H1 (cell line): ENCODE results near the gene DHRS7C. TPM values are rescaled to one million over a fixed set of nuclear protein-coding genes. Genes with fewer than 3 reads are reported as not detected.

Source experiments
- CTCF ChIA-PET: fragments of 300-600 bp; sonication (Branson Sonifier 250); formaldehyde crosslinking; loops from one replicate; lab custom pipeline; 2021; ENCODE audit not compliant: partially characterized antibody; lab: Charles Lee
- POLR2A ChIA-PET: fragments of 300-600 bp; sonication (Branson Sonifier 250); formaldehyde crosslinking; loops from one replicate; lab custom pipeline; 2021; ENCODE audit warnings: inconsistent platforms; ENCODE audit not compliant: partially characterized antibody; lab: Charles Lee
- DNase-seq, 2 experiments: peaks; one replicate each; pipeline versions ENCODE4 v3.0.0 to v3.0.0-alpha.2; 2010 to 2022; ENCODE audit warnings: low spot score in 2 of 2, low read depth in 1 of 2, mixed read lengths in 1 of 2
- FAIRE-seq: peaks from 2 replicates; lab custom pipeline; 2011; peaks lifted over from hg19 to GRCh38; lab: Jason Lieb, UNC
- H2AFZ ChIP-seq: 2 replicates; pipeline ENCODE4 v1.8.1; 2012; ENCODE audit warnings: low read length, inconsistent platforms
- H2AK5ac ChIP-seq: 2 replicates; pipeline ENCODE4 v1.6.1; 2013; ENCODE audit warnings: low read depth, low read length
- H2BK120ac ChIP-seq: replicated peaks from 2 replicates; pipeline ENCODE3; 2013; ENCODE audit warnings: low read depth, low read length, inconsistent platforms
- H2BK12ac ChIP-seq: 2 replicates; pipeline ENCODE4 v1.6.1; 2013; ENCODE audit warnings: low read depth, low read length
- H2BK15ac ChIP-seq: 2 replicates; pipeline ENCODE4 v1.6.1; 2013; ENCODE audit warnings: low read length
- H2BK20ac ChIP-seq: 2 replicates; pipeline ENCODE4 v1.6.1; 2013; ENCODE audit warnings: low read length
- H2BK5ac ChIP-seq: 2 replicates; pipeline ENCODE4 v1.6.1; 2013; ENCODE audit warnings: low read depth, low read length
- H3K14ac ChIP-seq: 2 replicates; pipeline ENCODE4 v1.6.1; 2013; ENCODE audit warnings: inconsistent platforms; ENCODE audit not compliant: insufficient read length
- H3K18ac ChIP-seq: 2 replicates; pipeline ENCODE4 v1.6.1; 2013; ENCODE audit warnings: low read length; ENCODE audit errors: extremely low read depth
- H3K23ac ChIP-seq: 2 replicates; pipeline ENCODE4 v1.6.1; 2013; ENCODE audit warnings: inconsistent platforms; ENCODE audit not compliant: insufficient read length
- H3K23me2 ChIP-seq: 2 replicates; pipeline ENCODE4 v1.6.1; 2013; ENCODE audit warnings: low read depth, low read length
- H3K27ac ChIP-seq: 2 replicates; pipeline ENCODE4 v1.6.1; 2011; ENCODE audit warnings: low read depth, low read length, inconsistent platforms
- H3K27me3 ChIP-seq, 4 experiments: replicated peaks in 1 of 4; 1 replicate in 1 of 4; 2 replicates in 3 of 4; pipeline versions ENCODE4 v1.6.1 to v1.8.1; 2011 to 2013; ENCODE audit warnings: low read length in 3 of 4, mild to moderate bottlenecking in 3 of 4, inconsistent platforms in 2 of 4, mixed read lengths in 2 of 4, moderate library complexity in 1 of 4; ENCODE audit not compliant: control insufficient read depth in 3 of 4, insufficient read depth in 3 of 4; ENCODE audit errors: extremely low read depth in 1 of 4
- H3K36me3 ChIP-seq, 4 experiments: 2 replicates each; pipeline versions ENCODE4 v1.6.1 to v1.8.1; 2011 to 2013; ENCODE audit warnings: mild to moderate bottlenecking in 4 of 4, low read length in 3 of 4, moderate library complexity in 2 of 4, control low read depth in 1 of 4, inconsistent platforms in 1 of 4; ENCODE audit not compliant: insufficient read depth in 4 of 4, control insufficient read depth in 2 of 4
- H3K4ac ChIP-seq: replicated peaks from 2 replicates; pipeline ENCODE3; 2013; ENCODE audit warnings: low read length, low read depth, mixed read lengths, inconsistent platforms; ENCODE audit not compliant: insufficient read length
- H3K4me1 ChIP-seq, 4 experiments: replicated peaks in 1 of 4; 1 replicate in 1 of 4; 2 replicates in 3 of 4; pipeline versions ENCODE4 v1.6.1 to v1.8.1; 2011 to 2013; ENCODE audit warnings: low read length in 3 of 4, inconsistent platforms in 2 of 4, mixed read lengths in 1 of 4; ENCODE audit not compliant: insufficient read depth in 4 of 4, control insufficient read depth in 3 of 4
- H3K4me2 ChIP-seq, 2 experiments: 2 replicates each; pipeline versions ENCODE4 v1.6.1 to v1.8.1; 2011 to 2013; ENCODE audit warnings: low read depth in 2 of 2, low read length in 2 of 2, control low read depth in 1 of 2, inconsistent platforms in 1 of 2, mild to moderate bottlenecking in 1 of 2; ENCODE audit not compliant: insufficient read depth in 1 of 2
- H3K4me3 ChIP-seq, 4 experiments: fragments of 200-600, 300-600 bp in 1 of 4; sonication (generic), shearing (Covaris generic), sonication (Bioruptor Twin) in 1 of 4; 2 replicates each; pipeline versions ENCODE4 v1.5.1 to v1.8.1; 2011 to 2016; ENCODE audit warnings: low read length in 4 of 4, low read depth in 3 of 4, control low read depth in 2 of 4, inconsistent platforms in 2 of 4, mild to moderate bottlenecking in 2 of 4, mixed read lengths in 1 of 4, moderate library complexity in 1 of 4; ENCODE audit not compliant: insufficient read depth in 2 of 4; ENCODE audit errors: extremely low read depth in 1 of 4
- H3K56ac ChIP-seq: replicated peaks from 2 replicates; pipeline ENCODE3; 2013; ENCODE audit warnings: low read depth, mild to moderate bottlenecking, mixed read lengths, low read length, inconsistent platforms; ENCODE audit not compliant: insufficient read length
- H3K79me1 ChIP-seq: 2 replicates; pipeline ENCODE4 v1.6.1; 2013; ENCODE audit warnings: low read depth, low read length, control low read depth
- H3K79me2 ChIP-seq, 2 experiments: 2 replicates each; pipeline versions ENCODE4 v1.6.1 to v1.8.1; 2012 to 2013; ENCODE audit warnings: low read length in 2 of 2, mild to moderate bottlenecking in 2 of 2, inconsistent platforms in 1 of 2; ENCODE audit not compliant: insufficient read depth in 2 of 2, control insufficient read depth in 1 of 2
- H3K9ac ChIP-seq, 4 experiments: replicated peaks in 1 of 4; 1 replicate in 1 of 4; 2 replicates in 3 of 4; pipeline versions ENCODE4 v1.6.1 to v1.8.1; 2011 to 2013; ENCODE audit warnings: low read depth in 3 of 4, low read length in 3 of 4, control low read depth in 2 of 4, mild to moderate bottlenecking in 2 of 4, moderate library complexity in 2 of 4, inconsistent platforms in 1 of 4; ENCODE audit errors: extremely low read depth in 1 of 4
- H3K9me3 ChIP-seq, 2 experiments: 2 replicates each; pipeline versions ENCODE4 v1.6.1 to v1.8.1; 2012 to 2013; ENCODE audit warnings: mild to moderate bottlenecking in 2 of 2, moderate library complexity in 2 of 2, control low read depth in 1 of 2, inconsistent platforms in 1 of 2, low read depth in 1 of 2, low read length in 1 of 2, mixed read lengths in 1 of 2; ENCODE audit not compliant: insufficient read depth in 2 of 2
- H4K20me1 ChIP-seq, 2 experiments: replicated peaks in 1 of 2; 2 replicates each; pipeline versions ENCODE3 to v1.8.1; 2011 to 2013; ENCODE audit warnings: inconsistent platforms in 2 of 2, low read length in 2 of 2, mild to moderate bottlenecking in 1 of 2; ENCODE audit not compliant: insufficient read depth in 2 of 2, control insufficient read depth in 1 of 2
- H4K5ac ChIP-seq: 2 replicates; pipeline ENCODE4 v1.6.1; 2013; ENCODE audit warnings: low read length, low read depth, mixed read lengths, inconsistent platforms; ENCODE audit not compliant: insufficient read length
- H4K8ac ChIP-seq: 2 replicates; pipeline ENCODE4 v1.8.0; 2013; ENCODE audit warnings: mild to moderate bottlenecking, moderate library complexity, low read length, inconsistent platforms; ENCODE audit not compliant: insufficient read depth; ENCODE audit errors: extremely low read depth
- H4K91ac ChIP-seq: replicated peaks from 2 replicates; pipeline ENCODE3; 2013; ENCODE audit warnings: low read length, mixed read lengths, inconsistent platforms; ENCODE audit not compliant: insufficient read length
- BCL11A ChIP-seq, 2 experiments: IDR thresholded peaks; one replicate each; pipeline ENCODE4 v1.6.1; 2011; ENCODE audit warnings: low read depth in 2 of 2, low read length in 2 of 2, mild to moderate bottlenecking in 2 of 2
- BRCA1 ChIP-seq: IDR thresholded peaks from 2 replicates; pipeline ENCODE4 v1.6.1; 2012; ENCODE audit warnings: low read depth, low read length, improper control_type of control experiment
- CHD2 ChIP-seq: IDR thresholded peaks from 2 replicates; pipeline ENCODE4 v1.6.1; 2012; ENCODE audit warnings: low read length, improper control_type of control experiment
- CTBP2 ChIP-seq: IDR thresholded peaks from 2 replicates; pipeline ENCODE4 v1.7.0; 2011; ENCODE audit warnings: borderline replicate concordance, mild to moderate bottlenecking, moderate library complexity, mixed read lengths, low read length; ENCODE audit not compliant: insufficient read depth, insufficient read length
- EGR1 ChIP-seq: IDR thresholded peaks from 2 replicates; pipeline ENCODE4 v1.6.1; 2011; ENCODE audit warnings: low read depth, low read length, borderline replicate concordance
- EZH2 ChIP-seq: fragments of 200-600 bp; sonication (generic); IDR thresholded peaks from 2 replicates; pipeline ENCODE4 v1.7.1; 2012; ENCODE audit warnings: low read depth, mild to moderate bottlenecking, moderate library complexity, low read length, inconsistent platforms; ENCODE audit not compliant: severe bottlenecking
- JUN ChIP-seq: IDR thresholded peaks from 2 replicates; pipeline ENCODE4 v1.6.1; 2011; ENCODE audit warnings: low read depth, mild to moderate bottlenecking, improper control_type of control experiment, low read length
- MAFK ChIP-seq: IDR thresholded peaks from 2 replicates; pipeline ENCODE4 v1.6.1; 2012; ENCODE audit warnings: low read depth, mild to moderate bottlenecking, improper control_type of control experiment, low read length
- POU5F1 ChIP-seq: IDR thresholded peaks from 2 replicates; pipeline ENCODE4 v1.6.1; 2011; ENCODE audit warnings: low read depth, mild to moderate bottlenecking, low read length, moderate library complexity
- RAD21 ChIP-seq, 2 experiments: IDR thresholded peaks in 1 of 2; conservative IDR thresholded peaks in 1 of 2; 2 replicates each; pipeline ENCODE4 v1.6.1; 2011; ENCODE audit warnings: low read depth in 2 of 2, low read length in 2 of 2, improper control_type of control experiment in 1 of 2, inconsistent platforms in 1 of 2, mild to moderate bottlenecking in 1 of 2, moderate library complexity in 1 of 2
- SP1 ChIP-seq: IDR thresholded peaks from 2 replicates; pipeline ENCODE4 v1.6.1; 2011; ENCODE audit warnings: low read depth, low read length
- SUZ12 ChIP-seq: fragments of 200-600 bp; sonication (generic); IDR thresholded peaks from 2 replicates; pipeline ENCODE4 v1.6.1; 2012; ENCODE audit warnings: mild to moderate bottlenecking, inconsistent platforms, low read length, moderate library complexity, mixed read lengths
- WGBS, 2 experiments: shearing (Covaris generic) in 1 of 2; methylation state at CpG; one replicate each; pipeline versions ENCODE4 v1.1.6 to v1.1.7; 2013 to 2015; ENCODE audit warnings: low lambda C conversion rate in 2 of 2, mixed read lengths in 2 of 2, inconsistent platforms in 1 of 2, low coverage in 1 of 2, missing lambda C conversion rate in 1 of 2; ENCODE audit not compliant: insufficient replicate concordance in 2 of 2, insufficient coverage in 1 of 2, insufficient read length in 1 of 2; ENCODE audit errors: extremely low coverage in 1 of 2, missing lambda C conversion rate in 1 of 2; 5-methylcytosine and 5-hydroxymethylcytosine counted together
- polyA plus RNA-seq, 7 experiments: library from polyadenylated mRNA; depleted of rRNA in 3 of 7; stranded (reverse) in 5 of 7; unstranded in 2 of 7; fragments of >200 nt in 5 of 7; fragments of 200-250 nt in 2 of 7; gene quantifications; 1 replicate in 5 of 7; 2 replicates in 1 of 7; 4 replicates in 1 of 7; pipeline versions ENCODE4 v1.2.1 to v1.2.3, GENCODE V29; 2011 to 2013; ENCODE audit warnings: missing spikeins in 2 of 7, mixed read lengths in 2 of 7
- total RNA-seq: library from RNA; stranded (reverse); fragmentation: NEBNext Ultra II Directional; extraction: Animal tissue kit (Norgen Biotek cat#: 25700); gene quantifications from 2 replicates; pipeline ENCODE4 v1.2.1, GENCODE V29; 2021
- TF ChIP-seq, protein P1 (sequence below): IDR thresholded peaks from 2 replicates; pipeline ENCODE4 v1.6.1; 2012; ENCODE audit warnings: inconsistent platforms

DHRS7C gene
- total and polyA plus RNA-seq, 2 of the 8 experiments (the other 6 are each of a cell fraction or from before 2014, with no cell fraction given), result not detected

DNA sequence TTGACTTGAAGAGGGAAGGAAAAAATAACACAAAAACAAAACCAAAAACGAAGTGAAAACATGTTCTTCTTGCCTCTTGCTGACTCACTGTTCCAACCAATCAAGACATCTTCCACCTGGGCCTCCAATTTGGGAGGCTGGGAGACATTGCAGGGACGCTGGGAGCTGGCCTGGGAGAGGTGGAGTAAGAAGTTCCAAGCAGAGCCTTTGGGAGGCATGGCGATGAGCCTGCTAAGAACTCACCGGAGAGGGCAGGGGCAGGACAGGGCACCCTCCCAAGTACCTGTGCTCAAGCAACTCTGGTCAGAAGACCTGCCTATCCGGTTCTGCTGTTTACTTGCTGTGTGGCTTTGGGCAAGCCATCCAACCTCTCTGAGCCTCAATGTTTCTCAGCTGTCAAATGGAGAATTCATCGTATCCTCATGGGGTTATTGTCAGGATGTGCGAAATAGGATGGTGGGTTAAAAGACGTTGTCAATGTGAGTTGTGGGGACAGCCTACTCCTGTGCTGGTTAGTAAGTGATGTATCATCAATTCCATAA lies 33.5 kb upstream of the DHRS7C start:
- Histone ChIP-seq H3K14ac (no peak overlapping the region), H2BK120ac (no peak overlapping the region)
- no peak for FAIRE-seq
- TF ChIP-seq BRCA1 (no peak), SUZ12 (no peak), CHD2 (no peak), EZH2 (no peak), EGR1 (no peak), RAD21 (IDR thresholded peaks at IDR 0.05 in 1 of 2, conservative IDR thresholded peaks at IDR 0.05 in 1 of 2; ENCODE audit: low read depth in 2 of 2, low read length in 2 of 2) (no peak), JUN (no peak), CTBP2 (no peak), BCL11A (IDR thresholded peaks at IDR 0.05; ENCODE audit: low read depth in 2 of 2, low read length in 2 of 2) (no peak), MAFK (no peak), SP1 (no peak), POU5F1 (no peak)
- TF ChIP-seq, protein P1, sequence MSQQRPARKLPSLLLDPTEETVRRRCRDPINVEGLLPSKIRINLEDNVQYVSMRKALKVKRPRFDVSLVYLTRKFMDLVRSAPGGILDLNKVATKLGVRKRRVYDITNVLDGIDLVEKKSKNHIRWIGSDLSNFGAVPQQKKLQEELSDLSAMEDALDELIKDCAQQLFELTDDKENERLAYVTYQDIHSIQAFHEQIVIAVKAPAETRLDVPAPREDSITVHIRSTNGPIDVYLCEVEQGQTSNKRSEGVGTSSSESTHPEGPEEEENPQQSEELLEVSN, result no peak

More for the DNA sequence above, 33.5 kb upstream of the DHRS7C start:
- WGBS, 2 experiments, result 94% methylated on average over 8 of the region's 8 CpGs; no CpG with 5 or more reads in 1 of the 2 experiments
- Histone ChIP-seq H4K20me1 (no peaks in the 10 kb centered on the region), H3K4me3 (no peak overlapping the region), H2AFZ (no peak overlapping the region), H3K4ac (no peak overlapping the region), H3K4me1 (peaks cover 0 to 2% (median 0%) of the 10 kb centered on the region in 4 experiments; a peak in 1 of 7 replicates), H3K9me3 (no peaks in the 10 kb centered on the region), H3K9ac (no peak overlapping the region), H3K56ac (no peak overlapping the region), H4K8ac (peak overlapping the region; percentile 73; the same call in 1 of the 2 replicates), H3K36me3 (no peaks in the 10 kb centered on the region), H2BK5ac (no peak overlapping the region), H3K23ac (no peak overlapping the region), H3K79me1 (no peaks in the 10 kb centered on the region), H2AK5ac (no peak overlapping the region), H2BK15ac (no peak overlapping the region), H3K18ac (no peak overlapping the region), H2BK20ac (no peak overlapping the region), H3K23me2 (peaks cover 2% of the 10 kb centered on the region; the same call in 1 of the 2 replicates), H3K27ac (no peak overlapping the region), H3K79me2 (no peaks in the 10 kb centered on the region), H3K4me2 (no peak overlapping the region), H3K27me3 (no peaks in the 10 kb centered on the region), H2BK12ac (no peak overlapping the region), H4K5ac (no peak overlapping the region), H4K91ac (no peak overlapping the region)
- ChIA-PET POLR2A (no interaction called here), CTCF (interaction anchor here (0.6 to 1.3 kb wide), 3 partner anchors 14 to 17 kb away, joined by 3 to 8 read pairs (median 3); no protein-coding TSS in a partner anchor)
- no peak for DNase-seq
